MM.1S (cell line): Measurements from ENCODE around the gene VEPH1.
A peak's percentile ranks its signal among the peaks of the same experiment; 100 is the strongest.

Source experiments
- DNase-seq: peaks from one replicate; pipeline ENCODE4 v3.0.0-alpha.2; 2015
- H2AFZ ChIP-seq: fragments of 300-600 bp; sonication (generic); 2 replicates; pipeline ENCODE4 v1.6.0; 2016; ENCODE audit warnings: antibody characterized with exemption, low read length
- H3F3A ChIP-seq: fragments of 300-600 bp; sonication (generic); 2 replicates; pipeline ENCODE4 v1.6.1; 2016; ENCODE audit warnings: mild to moderate bottlenecking, antibody characterized with exemption, low read length, moderate library complexity, mixed read lengths; ENCODE audit not compliant: insufficient read depth
- H3K27ac ChIP-seq: fragments of 300-600 bp; sonication (generic); 2 replicates; pipeline ENCODE4 v1.5.1; 2016; ENCODE audit warnings: mild to moderate bottlenecking, low read length
- H3K27me3 ChIP-seq: fragments of 300-600 bp; sonication (generic); replicated peaks from 2 replicates; pipeline ENCODE4 v1.6.0; 2016; ENCODE audit warnings: low read length; ENCODE audit not compliant: insufficient read depth
- H3K36me3 ChIP-seq: fragments of 300-600 bp; sonication (generic); replicated peaks from 2 replicates; pipeline ENCODE4 v1.6.1; 2016; ENCODE audit warnings: mild to moderate bottlenecking, low read length, mixed read lengths; ENCODE audit not compliant: insufficient read depth
- H3K4me1 ChIP-seq: fragments of 300-600 bp; sonication (generic); 2 replicates; pipeline ENCODE4 v1.6.1; 2016; ENCODE audit warnings: low read length, mixed read lengths
- H3K4me2 ChIP-seq: fragments of 300-600 bp; sonication (generic); 2 replicates; pipeline ENCODE4 v1.6.0; 2016; ENCODE audit warnings: low read depth, low read length
- H3K4me3 ChIP-seq: fragments of 300-600 bp; sonication (generic); 2 replicates; pipeline ENCODE4 v1.5.1; 2016; ENCODE audit warnings: low read length, mixed read lengths
- H3K79me2 ChIP-seq: fragments of 300-600 bp; sonication (generic); 2 replicates; pipeline ENCODE4 v1.6.1; 2016; ENCODE audit warnings: mixed run types, low read length, mixed read lengths
- H3K9ac ChIP-seq: fragments of 300-600 bp; sonication (generic); 2 replicates; pipeline ENCODE4 v1.6.1; 2016; ENCODE audit warnings: low read length, mixed read lengths
- H3K9me2 ChIP-seq: fragments of 300-600 bp; sonication (generic); replicated peaks from 2 replicates; pipeline ENCODE4 v1.6.1; 2016; ENCODE audit warnings: mild to moderate bottlenecking, low read length, mixed read lengths; ENCODE audit not compliant: insufficient read depth
- H3K9me3 ChIP-seq: fragments of 300-600 bp; sonication (generic); replicated peaks from 2 replicates; pipeline ENCODE4 v1.6.1; 2016; ENCODE audit warnings: mild to moderate bottlenecking, low read length, mixed read lengths; ENCODE audit not compliant: insufficient read depth
- H4K20me1 ChIP-seq: fragments of 300-600 bp; sonication (generic); 2 replicates; pipeline ENCODE4 v1.6.1; 2016; ENCODE audit warnings: mild to moderate bottlenecking, low read length, moderate library complexity, mixed read lengths; ENCODE audit not compliant: insufficient read depth
- EZH2 ChIP-seq: fragments of 300-600 bp; sonication (generic); optimal IDR thresholded peaks from 2 replicates; pipeline ENCODE3; 2017; ENCODE audit warnings: low read depth, mild to moderate bottlenecking, antibody characterized with exemption, low read length, mixed read lengths
- EZH2phosphoT487 ChIP-seq: fragments of 300-600 bp; sonication (generic); IDR thresholded peaks from 2 replicates; pipeline ENCODE4 v1.6.1; 2018; ENCODE audit warnings: antibody characterized with exemption, low read length
- TF ChIP-seq, protein P1 (sequence below): fragments of 300-600 bp; sonication (generic); IDR thresholded peaks from 2 replicates; pipeline ENCODE4 v1.5.1; 2016; ENCODE audit warnings: antibody characterized with exemption, low read length, mixed read lengths

The VEPH1 gene

DNA sequence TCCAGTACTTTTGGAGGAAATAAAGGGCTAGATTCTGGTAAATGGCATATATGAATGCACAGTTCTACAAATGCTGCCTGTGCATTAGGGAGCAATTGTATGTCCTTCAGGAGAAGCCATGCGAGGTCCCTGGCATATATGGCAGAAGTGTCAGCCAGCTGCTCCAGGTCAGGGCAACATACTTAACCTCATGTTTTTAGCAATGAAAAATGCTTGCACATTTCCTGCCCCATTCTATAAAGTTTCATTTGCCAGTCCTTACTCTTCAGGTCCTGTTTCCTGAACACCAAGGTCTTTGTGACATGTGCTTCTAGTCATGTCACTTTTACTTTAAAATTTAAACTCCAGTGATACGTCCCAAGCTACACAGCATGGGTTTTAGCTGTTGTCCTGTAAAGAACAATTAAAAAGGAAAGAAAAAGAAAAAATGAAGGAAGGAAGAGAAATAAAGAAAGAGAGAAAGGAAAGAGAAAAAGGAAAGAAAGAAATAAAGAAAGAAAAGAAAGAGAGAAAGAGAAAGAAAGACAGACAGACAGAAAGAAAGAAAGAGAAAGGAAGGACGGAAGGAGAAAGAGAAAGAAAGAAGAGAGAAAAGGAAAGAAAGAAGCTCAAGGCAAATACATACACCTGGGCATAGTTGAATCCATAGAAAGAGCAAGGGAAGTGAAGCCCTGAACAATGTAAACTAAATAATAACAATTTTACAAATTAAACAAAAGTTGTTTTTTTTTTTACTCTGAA lies 86.7 kb downstream of the VEPH1 start:
- H3K4me3 ChIP-seq, result peak overlapping the region; percentile 48
- H3K79me2 ChIP-seq, result no peaks in the 10 kb centered on the region
- peak overlapping the region; percentile 56 for H2AFZ ChIP-seq
- TF ChIP-seq, protein P1, sequence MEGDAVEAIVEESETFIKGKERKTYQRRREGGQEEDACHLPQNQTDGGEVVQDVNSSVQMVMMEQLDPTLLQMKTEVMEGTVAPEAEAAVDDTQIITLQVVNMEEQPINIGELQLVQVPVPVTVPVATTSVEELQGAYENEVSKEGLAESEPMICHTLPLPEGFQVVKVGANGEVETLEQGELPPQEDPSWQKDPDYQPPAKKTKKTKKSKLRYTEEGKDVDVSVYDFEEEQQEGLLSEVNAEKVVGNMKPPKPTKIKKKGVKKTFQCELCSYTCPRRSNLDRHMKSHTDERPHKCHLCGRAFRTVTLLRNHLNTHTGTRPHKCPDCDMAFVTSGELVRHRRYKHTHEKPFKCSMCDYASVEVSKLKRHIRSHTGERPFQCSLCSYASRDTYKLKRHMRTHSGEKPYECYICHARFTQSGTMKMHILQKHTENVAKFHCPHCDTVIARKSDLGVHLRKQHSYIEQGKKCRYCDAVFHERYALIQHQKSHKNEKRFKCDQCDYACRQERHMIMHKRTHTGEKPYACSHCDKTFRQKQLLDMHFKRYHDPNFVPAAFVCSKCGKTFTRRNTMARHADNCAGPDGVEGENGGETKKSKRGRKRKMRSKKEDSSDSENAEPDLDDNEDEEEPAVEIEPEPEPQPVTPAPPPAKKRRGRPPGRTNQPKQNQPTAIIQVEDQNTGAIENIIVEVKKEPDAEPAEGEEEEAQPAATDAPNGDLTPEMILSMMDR, result no peak
- TF ChIP-seq EZH2, result no peak
- TF ChIP-seq EZH2phosphoT487, result no peak
- no peaks in the 10 kb centered on the region for H3K9me2 ChIP-seq
- H3K27ac ChIP-seq, result peak overlapping the region; percentile 74
- H3K9me3 ChIP-seq, result no peaks in the 10 kb centered on the region
- H3K27me3 ChIP-seq, result no peaks in the 10 kb centered on the region
- H3F3A ChIP-seq, result peaks cover 15% of the 10 kb centered on the region
- peak overlapping the region; percentile 72 for H3K4me2 ChIP-seq
- DNase-seq, result peak; percentile 92
- H4K20me1 ChIP-seq, result no peaks in the 10 kb centered on the region
- peak overlapping the region; percentile 43 for H3K9ac ChIP-seq
- H3K36me3 ChIP-seq, result no peaks in the 10 kb centered on the region
- peaks cover 40% of the 10 kb centered on the region for H3K4me1 ChIP-seq

GRCh38 chr3:157414861-157415260 lies 88.4 kb downstream of the VEPH1 start:
- DNase-seq, result no peak
- no peaks in the 10 kb centered on the region for H3K27me3 ChIP-seq
- no peaks in the 10 kb centered on the region for H3K79me2 ChIP-seq
- H3K27ac ChIP-seq, result no peak overlapping the region
- H3K4me2 ChIP-seq, result no peak overlapping the region
- TF ChIP-seq EZH2phosphoT487 (no peak), EZH2 (no peak)
- TF ChIP-seq, protein P1, result no peak
- H3K9me2 ChIP-seq, result no peaks in the 10 kb centered on the region
- H4K20me1 ChIP-seq, result no peaks in the 10 kb centered on the region
- no peak overlapping the region for H3K9ac ChIP-seq
- H3K9me3 ChIP-seq, result no peaks in the 10 kb centered on the region
- 0 out of 2 replicates have a peak overlapping the region, but pooled peaks have one; percentile 0 for H2AFZ ChIP-seq
- peaks cover 15% of the 10 kb centered on the region for H3F3A ChIP-seq
- no peaks in the 10 kb centered on the region for H3K36me3 ChIP-seq
- no peak overlapping the region for H3K4me3 ChIP-seq
- H3K4me1 ChIP-seq, result peaks cover 40% of the 10 kb centered on the region

DNA sequence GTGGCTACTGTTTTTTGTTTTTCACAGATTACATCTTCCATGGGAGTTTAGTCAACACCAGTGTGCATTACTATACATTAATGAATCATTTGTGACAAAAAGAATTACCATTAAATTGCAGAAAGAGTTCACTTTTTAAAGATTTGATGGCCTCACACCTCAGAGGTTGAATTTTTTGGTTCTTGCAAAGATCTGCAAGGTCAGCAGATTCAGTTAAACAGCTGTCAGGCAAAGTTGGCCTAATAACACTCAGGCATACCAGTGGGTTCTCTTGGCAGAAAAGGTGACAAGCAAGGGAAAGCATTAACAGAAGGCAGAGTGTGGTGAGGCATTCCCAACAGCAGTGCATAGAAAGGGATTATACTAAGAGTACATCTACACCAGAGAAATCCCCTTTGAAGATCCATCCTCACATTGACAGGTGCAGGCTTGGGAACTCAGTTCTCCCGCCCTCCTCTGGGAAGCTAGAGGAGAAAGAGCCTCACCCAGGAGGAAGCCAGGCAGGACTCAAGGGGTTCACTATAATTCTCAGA lies 90.8 kb downstream of the VEPH1 start:
- H3K4me3 ChIP-seq, result no peak overlapping the region
- no peak overlapping the region for H2AFZ ChIP-seq
- H3K79me2 ChIP-seq, result no peaks in the 10 kb centered on the region
- no peaks in the 10 kb centered on the region for H4K20me1 ChIP-seq
- no peaks in the 10 kb centered on the region for H3K9me2 ChIP-seq
- H3K4me2 ChIP-seq, result no peak overlapping the region
- peak; percentile 49 for DNase-seq
- no peaks in the 10 kb centered on the region for H3K27me3 ChIP-seq
- H3K9me3 ChIP-seq, result no peaks in the 10 kb centered on the region
- TF ChIP-seq, protein P1, result no peak
- no peak for TF ChIP-seq EZH2
- TF ChIP-seq EZH2phosphoT487, result no peak
- no peaks in the 10 kb centered on the region for H3K36me3 ChIP-seq
- no peak overlapping the region for H3K27ac ChIP-seq
- H3F3A ChIP-seq, result peaks cover 15% of the 10 kb centered on the region
- no peak overlapping the region for H3K9ac ChIP-seq
- H3K4me1 ChIP-seq, result peaks cover 38% of the 10 kb centered on the region
